AG04450 (cell line): ENCODE data around the gene EML6. TPM values are rescaled to one million over a fixed set of nuclear protein-coding genes. Genes with fewer than 3 reads are reported as not detected.

ENCODE experiments used
- CTCF ChIA-PET: fragments of 300-600, 350-600 bp; formaldehyde crosslinking; extraction: SDS; loops from one replicate; lab custom pipeline; 2022; ENCODE audit warnings: antibody characterized with exemption, inconsistent platforms; lab: Charles Lee
- POLR2A ChIA-PET: fragments of 350-600 bp; formaldehyde crosslinking; extraction: SDS; loops from one replicate; lab custom pipeline; 2021; ENCODE audit warnings: antibody characterized with exemption, inconsistent platforms; lab: Yijun Ruan, JAX
- DNase-seq: peaks from one replicate; pipeline ENCODE4 v3.0.0-alpha.2; 2011; ENCODE audit warnings: low read depth, low spot score
- H3K27ac ChIP-seq: one replicate; pipeline ENCODE4 v1.5.1; 2012; ENCODE audit warnings: low read depth, low read length, control low read depth
- H3K27me3 ChIP-seq: one replicate; pipeline ENCODE4 v1.6.0; 2012; ENCODE audit warnings: low read length; ENCODE audit not compliant: control insufficient read depth, insufficient read depth
- H3K4me3 ChIP-seq: 2 replicates; pipeline ENCODE4 v1.5.1; 2011; ENCODE audit warnings: mild to moderate bottlenecking, low read depth, low read length, control low read depth
- H3K9me3 ChIP-seq: 2 replicates; pipeline ENCODE4 v1.5.1; 2012; ENCODE audit warnings: low read length; ENCODE audit not compliant: control insufficient read depth, insufficient read depth
- polyA plus RNA-seq: library from polyadenylated mRNA; depleted of rRNA; stranded (reverse); fragments of >200 nt; gene quantifications from 2 replicates; pipeline ENCODE4 v1.2.3, GENCODE V29; 2011
- TF ChIP-seq, protein P1 (sequence below): IDR thresholded peaks from 2 replicates; pipeline ENCODE4 v1.5.1; 2011; ENCODE audit warnings: low read depth, low read length, control low read depth, inconsistent platforms

The EML6 gene
- polyA plus RNA-seq, 1 experiment = 0.30 TPM

DNA sequence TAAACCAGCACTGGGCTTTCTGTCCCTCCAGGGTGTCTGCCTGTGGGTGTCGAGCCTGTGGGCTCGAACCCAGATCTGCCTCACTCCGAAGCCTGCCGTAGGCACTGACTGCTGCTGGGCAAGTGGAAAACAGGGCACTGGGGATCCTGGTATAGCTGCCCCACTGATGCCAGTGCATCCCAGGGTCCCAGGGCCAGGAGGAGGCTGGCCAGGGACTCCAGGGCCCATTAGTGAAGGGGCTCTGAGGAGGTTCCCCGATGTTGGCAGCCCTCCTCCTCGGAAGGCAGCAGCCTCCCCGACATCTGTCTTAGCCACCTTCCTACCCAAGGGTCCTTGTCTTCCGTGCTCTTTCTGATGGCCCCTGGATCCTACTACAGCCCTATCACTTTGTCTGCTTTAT lies 230.7 kb downstream of the EML6 start:
- H3K4me3 ChIP-seq = no peak overlapping the region
- ChIA-PET CTCF (no interaction called here), POLR2A (no interaction called here)
- no peak overlapping the region for H3K27ac ChIP-seq
- no peaks in the 10 kb centered on the region for H3K9me3 ChIP-seq
- DNase-seq = no peak
- TF ChIP-seq, protein P1, sequence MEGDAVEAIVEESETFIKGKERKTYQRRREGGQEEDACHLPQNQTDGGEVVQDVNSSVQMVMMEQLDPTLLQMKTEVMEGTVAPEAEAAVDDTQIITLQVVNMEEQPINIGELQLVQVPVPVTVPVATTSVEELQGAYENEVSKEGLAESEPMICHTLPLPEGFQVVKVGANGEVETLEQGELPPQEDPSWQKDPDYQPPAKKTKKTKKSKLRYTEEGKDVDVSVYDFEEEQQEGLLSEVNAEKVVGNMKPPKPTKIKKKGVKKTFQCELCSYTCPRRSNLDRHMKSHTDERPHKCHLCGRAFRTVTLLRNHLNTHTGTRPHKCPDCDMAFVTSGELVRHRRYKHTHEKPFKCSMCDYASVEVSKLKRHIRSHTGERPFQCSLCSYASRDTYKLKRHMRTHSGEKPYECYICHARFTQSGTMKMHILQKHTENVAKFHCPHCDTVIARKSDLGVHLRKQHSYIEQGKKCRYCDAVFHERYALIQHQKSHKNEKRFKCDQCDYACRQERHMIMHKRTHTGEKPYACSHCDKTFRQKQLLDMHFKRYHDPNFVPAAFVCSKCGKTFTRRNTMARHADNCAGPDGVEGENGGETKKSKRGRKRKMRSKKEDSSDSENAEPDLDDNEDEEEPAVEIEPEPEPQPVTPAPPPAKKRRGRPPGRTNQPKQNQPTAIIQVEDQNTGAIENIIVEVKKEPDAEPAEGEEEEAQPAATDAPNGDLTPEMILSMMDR = no peak
- no peaks in the 10 kb centered on the region for H3K27me3 ChIP-seq

DNA sequence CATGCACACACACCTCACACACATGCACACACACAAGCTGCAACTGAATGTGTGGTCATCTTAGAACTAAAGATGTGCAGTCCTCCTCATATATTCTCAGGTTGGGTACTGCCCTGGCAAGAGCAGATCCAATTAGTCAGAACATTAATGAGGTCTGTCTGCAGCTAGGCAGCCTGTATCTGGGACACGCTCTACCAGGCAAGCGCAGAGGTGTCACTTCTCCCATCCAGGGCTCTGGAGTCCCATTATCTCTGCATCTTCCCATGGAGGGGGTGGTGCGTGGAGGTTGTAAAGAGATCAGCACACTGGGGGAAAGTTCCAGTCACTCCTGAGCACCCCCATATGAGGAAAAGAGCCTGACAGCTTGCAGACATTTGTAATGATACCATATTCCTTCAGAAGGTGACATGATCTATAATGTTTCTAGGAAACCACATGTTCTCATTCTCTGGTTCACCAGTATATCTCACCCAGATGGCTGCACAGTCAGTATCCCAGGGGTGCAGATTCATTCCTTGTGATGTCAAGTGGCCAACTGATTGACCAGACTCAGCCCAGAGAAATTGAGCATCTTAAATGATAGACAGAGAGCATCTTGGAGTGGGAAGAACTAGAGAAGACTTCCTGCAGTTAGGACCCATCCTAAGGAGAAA lies 231.4 kb downstream of the EML6 start:
- DNase-seq = no peak
- ChIA-PET POLR2A (no interaction called here), CTCF (no interaction called here)
- no peaks in the 10 kb centered on the region for H3K9me3 ChIP-seq
- no peak overlapping the region for H3K27ac ChIP-seq
- no peak overlapping the region for H3K4me3 ChIP-seq
- TF ChIP-seq, protein P1 = no peak
- no peaks in the 10 kb centered on the region for H3K27me3 ChIP-seq

DNA sequence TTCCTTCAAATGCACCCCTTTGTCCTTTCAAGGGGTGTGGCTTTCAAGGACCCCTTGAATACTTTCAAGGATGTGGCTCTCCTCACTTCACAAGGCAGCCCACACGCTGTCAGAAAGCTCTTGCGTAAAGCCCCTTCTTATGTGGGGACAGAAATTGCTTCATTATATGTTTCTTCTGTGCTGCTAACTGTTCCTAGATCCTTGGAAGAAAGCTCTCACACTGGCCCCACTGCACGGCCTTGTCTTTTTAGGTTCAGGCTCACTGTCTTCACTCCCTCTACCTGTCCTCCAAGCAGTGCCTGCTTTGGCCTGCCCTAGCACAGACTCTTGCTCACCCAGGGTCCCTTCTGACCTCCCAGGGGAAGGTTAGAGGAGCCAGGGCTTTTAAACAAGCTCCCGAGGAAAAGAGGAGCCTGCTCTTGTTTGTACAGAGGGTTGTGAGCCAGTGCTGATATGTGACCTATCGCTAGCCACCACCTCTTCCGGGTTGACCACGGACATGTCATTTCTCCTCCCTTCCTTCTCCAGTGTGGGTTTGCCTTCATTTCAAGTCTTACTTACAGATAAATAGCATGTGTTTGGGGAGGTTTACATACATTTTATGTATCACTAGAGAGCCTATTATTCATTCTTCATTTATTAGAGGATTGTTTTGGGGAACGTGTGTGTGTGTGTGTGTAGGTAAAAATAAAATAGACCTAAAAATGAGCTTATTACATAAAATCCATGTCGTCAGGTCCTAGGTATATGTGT lies 232.1 kb downstream of the EML6 start:
- DNase-seq = no peak
- ChIA-PET POLR2A (no interaction called here), CTCF (no interaction called here)
- H3K27me3 ChIP-seq = no peaks in the 10 kb centered on the region
- TF ChIP-seq, protein P1 = no peak
- H3K9me3 ChIP-seq = no peaks in the 10 kb centered on the region
- H3K27ac ChIP-seq = no peak overlapping the region
- H3K4me3 ChIP-seq = no peak overlapping the region

DNA sequence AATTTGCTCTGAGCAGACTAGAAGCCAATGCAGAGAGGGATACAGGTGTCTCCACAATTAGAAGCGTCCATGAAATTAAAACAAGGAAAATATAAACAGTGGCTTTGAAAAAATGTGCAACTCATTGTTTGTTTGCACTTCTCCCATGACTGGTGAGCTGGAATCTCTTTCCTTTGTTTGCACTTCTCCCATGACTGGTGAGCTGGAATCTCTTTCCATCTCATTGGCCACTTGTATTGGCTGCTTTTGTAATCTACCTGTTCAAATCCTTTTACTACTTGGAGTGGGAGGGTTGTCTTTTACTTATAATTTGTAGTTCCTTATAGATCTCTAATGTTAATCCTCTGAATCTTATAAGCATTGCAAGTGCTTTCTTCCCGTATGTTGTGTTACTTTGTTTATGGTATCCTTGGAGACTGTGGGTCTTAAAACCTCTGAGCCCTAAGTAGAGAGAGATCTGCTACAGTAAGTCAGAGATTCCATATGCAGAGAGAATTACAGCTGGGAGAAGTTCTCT lies 232.7 kb downstream of the EML6 start:
- H3K4me3 ChIP-seq = no peak overlapping the region
- no peak overlapping the region for H3K27ac ChIP-seq
- ChIA-PET POLR2A (no interaction called here), CTCF (interaction anchor here (0.8 kb wide), 1 partner anchor 10 kb away, joined by 3 read pairs; no protein-coding TSS in a partner anchor)
- no peak for DNase-seq
- H3K9me3 ChIP-seq = no peaks in the 10 kb centered on the region
- H3K27me3 ChIP-seq = no peaks in the 10 kb centered on the region
- TF ChIP-seq, protein P1 = no peak
